C4-2B (cell line): ENCODE results near the gene PMVK.

ENCODE experiments used
- CTCF ChIP-seq: fragments of 450-650 bp; conservative IDR thresholded peaks from 2 replicates; pipeline ENCODE4 v1.5.1; 2017; ENCODE audit warnings: mild to moderate bottlenecking
- ZFX ChIP-seq: fragments of 450-650 bp; IDR thresholded peaks from 2 replicates; pipeline ENCODE4 v1.6.1; 2017

GRCh38 chr1:154975409-154976059 is 39.0 kb upstream of the PMVK start:
- TF ChIP-seq CTCF (no peak), ZFX (no peak)
